ENCODE measurements around the gene TMEM163.

The TMEM163 gene

GRCh38 chr2:134690629-134691215 lies 28.1 kb downstream of the TMEM163 start:
- DNase-seq: no peak

GRCh38 chr2:134689315-134689714 lies 29.5 kb downstream of the TMEM163 start:
- DNase-seq: no peak

GRCh38 chr2:134685967-134686366 lies 32.8 kb downstream of the TMEM163 start:
- DNase-seq: no peak

- DNase-seq: no peak
Observed at GRCh38 chr2:134683561-134684112, 35.2 kb downstream of the TMEM163 start.

GRCh38 chr2:134682726-134683125 lies 36.1 kb downstream of the TMEM163 start:
- no peak for DNase-seq

GRCh38 chr2:134681201-134681600 lies 37.6 kb downstream of the TMEM163 start:
- no peak for DNase-seq

- DNase-seq: no peak
Observed at GRCh38 chr2:134679745-134680144, 39.1 kb downstream of the TMEM163 start.

GRCh38 chr2:134679294-134679693 lies 39.5 kb downstream of the TMEM163 start:
- no peak for DNase-seq

GRCh38 chr2:134677856-134678756 lies 40.7 kb downstream of the TMEM163 start:
- DNase-seq: no peak

- DNase-seq: no peak
Observed at GRCh38 chr2:134676960-134677359, 41.8 kb downstream of the TMEM163 start.

- no peak for DNase-seq
Observed at GRCh38 chr2:134675314-134675713, 43.5 kb downstream of the TMEM163 start.

- no peak for DNase-seq
Observed at GRCh38 chr2:134674687-134675086, 44.1 kb downstream of the TMEM163 start.

GRCh38 chr2:134671513-134671912 lies 47.3 kb downstream of the TMEM163 start:
- no peak for DNase-seq

GRCh38 chr2:134670955-134671354 lies 47.8 kb downstream of the TMEM163 start:
- no peak for DNase-seq

GRCh38 chr2:134669731-134670669 lies 48.8 kb downstream of the TMEM163 start:
- no peak for DNase-seq

GRCh38 chr2:134668821-134669220 lies 50.0 kb downstream of the TMEM163 start:
- no peak for DNase-seq

- no peak for DNase-seq
Observed at GRCh38 chr2:134667541-134667940, 51.3 kb downstream of the TMEM163 start.

GRCh38 chr2:134667081-134667480 lies 51.7 kb downstream of the TMEM163 start:
- no peak for DNase-seq

GRCh38 chr2:134665727-134666506 lies 52.9 kb downstream of the TMEM163 start:
- DNase-seq: no peak

- no peak for DNase-seq
Observed at GRCh38 chr2:134663451-134664450, 55.0 kb downstream of the TMEM163 start.

GRCh38 chr2:134662751-134663150 lies 56.0 kb downstream of the TMEM163 start:
- DNase-seq: no peak

Measured in midbrain (tissue), 1 donor.